ENCODE data around the gene ZC3H12D.

DNA sequence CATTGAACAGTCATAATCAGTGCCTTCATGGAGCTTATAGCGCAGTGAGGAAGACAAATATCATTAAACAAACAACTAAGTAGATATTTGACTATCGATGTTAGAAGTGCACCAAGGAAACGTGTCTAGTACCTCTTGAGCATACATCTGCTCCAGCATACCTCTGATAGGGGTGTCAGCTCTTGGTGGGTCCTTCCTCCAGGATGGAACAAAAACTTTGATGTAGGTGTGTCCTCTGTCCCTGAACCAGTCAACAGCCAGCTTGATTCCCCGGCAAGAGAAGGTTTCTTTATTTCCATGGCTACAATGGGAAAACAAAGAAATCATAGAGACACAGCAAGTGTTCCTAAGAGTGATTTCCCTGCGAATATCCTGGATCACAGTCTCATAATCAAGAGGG, 23.1 kb downstream of the ZC3H12D start:
- TF ChIP-seq, protein P1, sequence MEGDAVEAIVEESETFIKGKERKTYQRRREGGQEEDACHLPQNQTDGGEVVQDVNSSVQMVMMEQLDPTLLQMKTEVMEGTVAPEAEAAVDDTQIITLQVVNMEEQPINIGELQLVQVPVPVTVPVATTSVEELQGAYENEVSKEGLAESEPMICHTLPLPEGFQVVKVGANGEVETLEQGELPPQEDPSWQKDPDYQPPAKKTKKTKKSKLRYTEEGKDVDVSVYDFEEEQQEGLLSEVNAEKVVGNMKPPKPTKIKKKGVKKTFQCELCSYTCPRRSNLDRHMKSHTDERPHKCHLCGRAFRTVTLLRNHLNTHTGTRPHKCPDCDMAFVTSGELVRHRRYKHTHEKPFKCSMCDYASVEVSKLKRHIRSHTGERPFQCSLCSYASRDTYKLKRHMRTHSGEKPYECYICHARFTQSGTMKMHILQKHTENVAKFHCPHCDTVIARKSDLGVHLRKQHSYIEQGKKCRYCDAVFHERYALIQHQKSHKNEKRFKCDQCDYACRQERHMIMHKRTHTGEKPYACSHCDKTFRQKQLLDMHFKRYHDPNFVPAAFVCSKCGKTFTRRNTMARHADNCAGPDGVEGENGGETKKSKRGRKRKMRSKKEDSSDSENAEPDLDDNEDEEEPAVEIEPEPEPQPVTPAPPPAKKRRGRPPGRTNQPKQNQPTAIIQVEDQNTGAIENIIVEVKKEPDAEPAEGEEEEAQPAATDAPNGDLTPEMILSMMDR (tag by site-specific recombination; IDR thresholded peaks at IDR 0.05) = no peak
- TF ChIP-seq ZNF558 (tag by site-specific recombination; IDR thresholded peaks at IDR 0.05) (no peak), HOXD13 (CRISPR knock-in tag; IDR thresholded peaks at IDR 0.05; ENCODE audit: borderline replicate concordance) (no peak), OVOL3 (tag by site-specific recombination; IDR thresholded peaks at IDR 0.05) (no peak), BCL11A (tag by site-specific recombination; IDR thresholded peaks at IDR 0.05; ENCODE audit: low read depth) (no peak), REST (tag by site-specific recombination; IDR thresholded peaks at IDR 0.05) (no peak), YY2 (tag by site-specific recombination; IDR thresholded peaks at IDR 0.05) (no peak), ZNF596 (tag by site-specific recombination; IDR thresholded peaks at IDR 0.05) (no peak), ZNF549 (tag by site-specific recombination; IDR thresholded peaks at IDR 0.05) (no peak), GLI2 (tag by site-specific recombination; IDR thresholded peaks at IDR 0.05; ENCODE audit: borderline replicate concordance, low read depth) (no peak), YY1 (tag by site-specific recombination; IDR thresholded peaks at IDR 0.05) (no peak), ZNF121 (tag by site-specific recombination; IDR thresholded peaks at IDR 0.05) (no peak)

All from HEK293 (cell line).